GM10248 (cell line): ENCODE data around the gene ABCB1.

Experiments used
- CTCF ChIA-PET: fragments of 300-600 bp; sonication (Branson Sonifier 250); formaldehyde crosslinking; extraction: SDS; loops from one replicate; lab custom pipeline; 2021; ENCODE audit warnings: antibody characterized with exemption; lab: Yijun Ruan, JAX
- POLR2A ChIA-PET: fragments of 350-650 bp; sonication (Branson Sonifier 250); formaldehyde crosslinking; extraction: SDS; loops from one replicate; lab custom pipeline; 2020; ENCODE audit warnings: antibody characterized with exemption; lab: Yijun Ruan, JAX
- DNase-seq: peaks from one replicate; pipeline ENCODE4 v3.0.0; 2012; ENCODE audit errors: extremely low spot score
- CTCF ChIP-seq: IDR thresholded peaks from 2 replicates; pipeline ENCODE4 v1.5.1; 2012; ENCODE audit warnings: mild to moderate bottlenecking, low read depth; ENCODE audit errors: extremely low read depth, missing control alignments, control extremely low read depth

Gene ABCB1

GRCh38 chr7:87495366-87495765, 105.3 kb downstream of the ABCB1 start:
- ChIA-PET CTCF (interaction anchor here (0.8 to 2.3 kb wide), 4 partner anchors 10 to 20 kb away, joined by 3 to 8 read pairs (median 4); no protein-coding TSS in a partner anchor), POLR2A (no interaction called here)
- no peak for DNase-seq
- no peak for TF ChIP-seq CTCF

- DNase-seq, result no peak
- POLR2A ChIA-PET, result no interaction called here
- TF ChIP-seq CTCF, result no peak
- CTCF ChIA-PET, result interaction anchor here (0.8 to 1.9 kb wide), 5 partner anchors 11 to 192 kb away, joined by 3 to 4 read pairs (median 4); no protein-coding TSS in a partner anchor
Measured at GRCh38 chr7:87494454-87494853, 106.2 kb downstream of the ABCB1 start.

- no peak for DNase-seq
- no peak for TF ChIP-seq CTCF
- POLR2A ChIA-PET, result no interaction called here
- CTCF ChIA-PET, result interaction anchor here (1.4 to 2.1 kb wide), 2 partner anchors 19 to 171 kb away, joined by 3 to 5 read pairs; no protein-coding TSS in a partner anchor
Measured at GRCh38 chr7:87483131-87483530, 117.6 kb downstream of the ABCB1 start.

GRCh38 chr7:87482115-87482514, 118.6 kb downstream of the ABCB1 start:
- CTCF ChIA-PET, result interaction anchor here (1.4 to 2.1 kb wide), 2 partner anchors 18 to 170 kb away, joined by 3 to 5 read pairs; no protein-coding TSS in a partner anchor
- POLR2A ChIA-PET, result no interaction called here
- no peak for DNase-seq
- TF ChIP-seq CTCF, result no peak

- DNase-seq, result no peak
- no peak for TF ChIP-seq CTCF
- ChIA-PET CTCF (no interaction called here), POLR2A (no interaction called here)
Measured at GRCh38 chr7:87480386-87480785, 120.3 kb downstream of the ABCB1 start.

GRCh38 chr7:87479951-87480350, 120.7 kb downstream of the ABCB1 start:
- CTCF ChIA-PET, result interaction anchor here (1.3 kb wide), 1 partner anchor 64 kb away, joined by 3 read pairs; no protein-coding TSS in a partner anchor
- no peak for DNase-seq
- TF ChIP-seq CTCF, result no peak
- POLR2A ChIA-PET, result no interaction called here
